ENCODE measurements around the gene SCART1.

The SCART1 gene

GRCh38 chr10:133454204-133454893, 604 bp downstream of the SCART1 start:
- no peak for DNase-seq (ENCODE audit: low read depth)
- H3K4me3 ChIP-seq (ENCODE audit: low read length) = no peak overlapping the region
- TF ChIP-seq, protein P1, sequence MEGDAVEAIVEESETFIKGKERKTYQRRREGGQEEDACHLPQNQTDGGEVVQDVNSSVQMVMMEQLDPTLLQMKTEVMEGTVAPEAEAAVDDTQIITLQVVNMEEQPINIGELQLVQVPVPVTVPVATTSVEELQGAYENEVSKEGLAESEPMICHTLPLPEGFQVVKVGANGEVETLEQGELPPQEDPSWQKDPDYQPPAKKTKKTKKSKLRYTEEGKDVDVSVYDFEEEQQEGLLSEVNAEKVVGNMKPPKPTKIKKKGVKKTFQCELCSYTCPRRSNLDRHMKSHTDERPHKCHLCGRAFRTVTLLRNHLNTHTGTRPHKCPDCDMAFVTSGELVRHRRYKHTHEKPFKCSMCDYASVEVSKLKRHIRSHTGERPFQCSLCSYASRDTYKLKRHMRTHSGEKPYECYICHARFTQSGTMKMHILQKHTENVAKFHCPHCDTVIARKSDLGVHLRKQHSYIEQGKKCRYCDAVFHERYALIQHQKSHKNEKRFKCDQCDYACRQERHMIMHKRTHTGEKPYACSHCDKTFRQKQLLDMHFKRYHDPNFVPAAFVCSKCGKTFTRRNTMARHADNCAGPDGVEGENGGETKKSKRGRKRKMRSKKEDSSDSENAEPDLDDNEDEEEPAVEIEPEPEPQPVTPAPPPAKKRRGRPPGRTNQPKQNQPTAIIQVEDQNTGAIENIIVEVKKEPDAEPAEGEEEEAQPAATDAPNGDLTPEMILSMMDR (IDR thresholded peaks at IDR 0.05; ENCODE audit: insufficient read depth, low read depth, low read length, missing control alignments) = no peak

DNA sequence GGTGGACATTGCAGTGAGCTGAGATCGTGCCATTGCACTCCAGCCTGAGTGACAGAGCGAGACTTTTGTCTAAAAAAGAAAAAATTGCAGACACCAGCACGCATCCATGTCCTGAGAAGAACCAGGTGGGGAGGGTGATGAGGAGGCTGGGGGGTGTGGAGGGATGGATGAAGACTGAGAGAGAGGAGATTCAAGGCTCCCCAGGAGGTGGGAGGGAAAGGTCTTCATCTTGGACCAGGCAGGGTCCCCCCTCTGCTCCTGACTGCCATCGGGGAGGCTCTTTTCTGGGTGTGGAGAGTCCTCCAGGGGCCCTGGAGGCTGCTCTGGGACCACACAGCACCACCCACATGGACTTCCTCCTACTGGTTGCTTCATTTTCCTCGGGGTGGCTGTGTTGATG, 1.5 kb downstream of the SCART1 start:
- TF ChIP-seq, protein P1 (IDR thresholded peaks at IDR 0.05; ENCODE audit: insufficient read depth, low read depth, low read length, missing control alignments) = no peak
- no peak for DNase-seq (ENCODE audit: low read depth)
- H3K4me3 ChIP-seq (ENCODE audit: low read length) = no peak overlapping the region

GRCh38 chr10:133455611-133456031, 1.9 kb downstream of the SCART1 start:
- H3K4me3 ChIP-seq (ENCODE audit: low read length) = no peak overlapping the region
- DNase-seq (ENCODE audit: low read depth) = no peak
- TF ChIP-seq, protein P1 (IDR thresholded peaks at IDR 0.05; ENCODE audit: insufficient read depth, low read depth, low read length, missing control alignments) = no peak

DNA sequence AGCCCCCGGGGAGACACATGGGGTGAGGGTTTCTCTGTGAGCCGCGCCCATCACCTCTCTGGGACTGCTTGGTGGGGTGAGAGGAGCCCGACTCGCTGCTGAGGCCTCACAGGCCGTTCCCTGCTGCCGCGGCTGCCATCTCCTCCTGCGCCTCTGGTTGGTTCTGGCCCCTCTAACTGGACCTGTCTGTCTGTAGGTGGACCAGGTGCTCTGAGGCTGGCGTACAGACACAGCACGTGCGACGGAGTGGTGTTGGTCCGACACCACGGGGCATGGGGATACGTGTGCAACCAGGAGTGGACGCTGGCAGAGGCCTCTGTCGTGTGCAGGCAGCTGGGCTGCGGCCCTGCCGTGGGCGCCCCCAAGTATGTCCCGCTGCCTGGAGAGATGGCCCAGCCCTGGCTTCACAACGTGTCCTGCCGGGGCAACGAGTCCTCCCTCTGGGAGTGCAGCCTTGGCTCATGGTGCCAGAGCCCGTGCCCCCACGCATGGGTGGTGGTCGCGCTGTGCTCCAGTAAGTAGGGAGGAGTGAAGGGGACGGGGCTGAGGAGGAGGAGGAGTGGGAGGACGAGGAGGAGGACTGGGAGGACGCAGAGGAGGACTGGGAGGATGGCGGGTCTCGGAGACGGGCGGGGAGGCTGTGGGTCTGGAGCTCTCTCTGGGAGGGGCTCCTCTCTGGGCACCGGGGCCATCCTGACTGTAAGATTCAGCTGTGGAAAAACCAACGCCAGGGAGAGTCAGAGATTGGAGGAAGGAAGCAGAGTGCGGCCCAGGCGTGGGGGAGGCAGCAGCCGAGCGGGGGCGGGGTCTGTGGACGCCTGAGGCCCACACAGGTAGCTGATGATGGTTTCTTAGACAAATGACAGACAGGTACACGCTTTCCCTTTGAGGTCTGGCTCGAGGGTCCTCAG, 2.6 kb downstream of the SCART1 start:
- no peak for DNase-seq (ENCODE audit: low read depth)
- TF ChIP-seq, protein P1 (IDR thresholded peaks at IDR 0.05; ENCODE audit: insufficient read depth, low read depth, low read length, missing control alignments) = no peak
- H3K4me3 ChIP-seq (ENCODE audit: low read length) = no peak overlapping the region

DNA sequence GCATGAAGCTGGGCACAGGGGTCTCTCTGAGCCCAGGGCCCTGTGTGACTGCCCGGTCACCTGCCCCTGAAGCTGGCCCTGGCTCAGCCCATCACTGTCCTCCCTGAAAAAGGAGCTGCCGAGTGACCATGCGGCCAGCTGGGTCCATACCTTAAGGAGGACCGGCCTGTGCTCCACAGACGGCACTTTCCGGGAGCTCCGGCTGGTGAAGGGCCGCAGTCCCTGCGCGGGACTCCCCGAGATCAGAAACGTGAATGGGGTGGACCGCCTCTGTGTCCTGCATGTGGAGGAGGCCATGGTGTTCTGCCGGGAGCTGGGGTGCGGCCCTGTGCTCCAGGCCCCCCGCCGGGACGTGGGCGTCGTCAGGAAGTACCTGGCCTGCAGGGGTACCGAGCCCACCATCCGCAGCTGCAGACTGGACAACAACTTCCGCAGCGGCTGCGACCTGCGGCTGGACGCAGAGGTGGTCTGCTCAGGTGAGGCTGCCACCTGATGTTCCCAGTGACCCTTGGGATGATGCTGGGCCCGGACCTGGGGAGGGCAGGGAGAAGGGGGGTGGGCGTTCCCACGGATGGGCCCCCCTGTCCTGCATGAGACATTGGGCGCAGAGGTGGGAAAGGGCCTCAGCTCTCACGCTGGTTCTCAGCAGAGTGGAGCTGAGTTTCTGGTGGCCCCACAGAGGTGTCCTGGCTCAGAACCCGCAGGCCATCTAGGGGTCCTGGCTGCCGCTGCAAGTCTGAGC, 3.5 kb downstream of the SCART1 start:
- DNase-seq (ENCODE audit: low read depth) = no peak
- TF ChIP-seq, protein P1 (IDR thresholded peaks at IDR 0.05; ENCODE audit: insufficient read depth, low read depth, low read length, missing control alignments) = no peak
- no peak overlapping the region for H3K4me3 ChIP-seq (ENCODE audit: low read length)

- no peak overlapping the region for H3K4me3 ChIP-seq (ENCODE audit: low read length)
- no peak for DNase-seq (ENCODE audit: low read depth)
- TF ChIP-seq, protein P1 (IDR thresholded peaks at IDR 0.05; ENCODE audit: insufficient read depth, low read depth, low read length, missing control alignments) = no peak
Measured at GRCh38 chr10:133458021-133458709, 4.4 kb downstream of the SCART1 start.

Measured in epithelial cell of esophagus (primary cell).